GM19035 (cell line): ENCODE measurements around the gene TMOD1.
A peak's percentile ranks its signal among the peaks of the same experiment; 100 is the strongest.

Experiments used
- ATAC-seq: cut with Tn5 transposase; IDR thresholded peaks from one replicate; pipeline ENCODE4 v1.9.1; 2021; ENCODE audit not compliant: unreplicated experiment

Gene TMOD1

GRCh38 chr9:97543561-97543960, 42.1 kb downstream of the TMOD1 start:
- ATAC-seq = no peak

- no peak for ATAC-seq
These were observed 44.0 kb downstream of the TMOD1 start for GRCh38 chr9:97545486-97545885.

GRCh38 chr9:97547098-97547829, 45.8 kb downstream of the TMOD1 start:
- no peak for ATAC-seq

- ATAC-seq = no peak
These were observed 46.9 kb downstream of the TMOD1 start for GRCh38 chr9:97548379-97548778.

- ATAC-seq = no peak
These were observed 47.5 kb downstream of the TMOD1 start for GRCh38 chr9:97548819-97549540.

- no peak for ATAC-seq
These were observed 48.9 kb downstream of the TMOD1 start for GRCh38 chr9:97550386-97550785.

GRCh38 chr9:97551308-97551707, 49.8 kb downstream of the TMOD1 start:
- no peak for ATAC-seq

- no peak for ATAC-seq
These were observed 51.7 kb downstream of the TMOD1 start for GRCh38 chr9:97553141-97553540.

GRCh38 chr9:97553841-97554240, 52.4 kb downstream of the TMOD1 start:
- ATAC-seq = no peak

- ATAC-seq = no peak
These were observed 53.2 kb downstream of the TMOD1 start for GRCh38 chr9:97554566-97555075.

GRCh38 chr9:97555164-97555563, 53.7 kb downstream of the TMOD1 start:
- no peak for ATAC-seq

- no peak for ATAC-seq
These were observed 54.7 kb downstream of the TMOD1 start for GRCh38 chr9:97556036-97556720.

- no peak for ATAC-seq
These were observed 55.5 kb downstream of the TMOD1 start for GRCh38 chr9:97556721-97557605.

GRCh38 chr9:97557606-97558095, 56.2 kb downstream of the TMOD1 start:
- no peak for ATAC-seq

GRCh38 chr9:97558701-97559101, 57.2 kb downstream of the TMOD1 start:
- peak; percentile 41 for ATAC-seq

- ATAC-seq = peak; percentile 76
These were observed 57.6 kb downstream of the TMOD1 start for GRCh38 chr9:97559111-97559514.

- no peak for ATAC-seq
These were observed 58.7 kb downstream of the TMOD1 start for GRCh38 chr9:97560154-97560553.

- no peak for ATAC-seq
These were observed 59.4 kb downstream of the TMOD1 start for GRCh38 chr9:97560851-97561250.

- ATAC-seq = no peak
These were observed 60.0 kb downstream of the TMOD1 start for GRCh38 chr9:97561501-97561900.

GRCh38 chr9:97562542-97562941, 61.1 kb downstream of the TMOD1 start:
- no peak for ATAC-seq
